ENCODE data around the gene BTBD2. TPM values are rescaled to one million over a fixed set of nuclear protein-coding genes. Genes with fewer than 3 reads are reported as not detected.

Gene BTBD2
- total and polyA plus RNA-seq, 2 of the 13 experiments (the other 11 are each of a cell fraction or from before 2014, with no cell fraction given) = 28.1 to 45.3 TPM

DNA sequence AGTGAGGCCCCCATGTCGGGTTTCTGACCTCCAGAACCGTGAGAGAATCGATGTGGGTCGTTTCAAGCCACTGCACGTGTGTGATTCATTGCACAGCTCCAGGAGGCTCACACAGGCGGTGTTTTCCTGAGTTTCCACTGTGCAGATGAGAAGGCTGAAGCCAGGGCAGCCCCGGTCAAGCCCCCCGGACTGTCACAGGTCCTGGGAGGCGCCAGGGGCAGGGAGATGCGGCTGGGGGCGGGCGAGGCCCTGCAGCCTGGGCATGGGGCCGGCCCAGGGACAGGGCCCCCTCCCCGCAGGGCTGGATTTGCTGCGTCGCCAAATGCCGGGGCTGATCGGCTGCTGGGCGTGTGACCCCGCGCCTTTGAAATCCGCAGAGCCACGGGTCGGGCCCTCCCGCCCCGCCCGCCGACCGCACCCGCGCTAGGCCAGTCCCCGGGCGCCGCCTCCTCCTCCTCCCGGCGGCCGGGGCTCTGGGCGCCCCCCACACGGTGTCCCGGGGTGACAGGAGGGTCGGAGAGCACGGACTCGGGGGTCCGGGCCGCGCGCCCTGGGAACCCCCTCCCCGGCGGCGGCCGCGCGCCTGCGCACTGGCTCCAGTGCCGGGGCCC lies 45.5 kb upstream of the BTBD2 start (continued):
- TF ChIP-seq, protein P1, sequence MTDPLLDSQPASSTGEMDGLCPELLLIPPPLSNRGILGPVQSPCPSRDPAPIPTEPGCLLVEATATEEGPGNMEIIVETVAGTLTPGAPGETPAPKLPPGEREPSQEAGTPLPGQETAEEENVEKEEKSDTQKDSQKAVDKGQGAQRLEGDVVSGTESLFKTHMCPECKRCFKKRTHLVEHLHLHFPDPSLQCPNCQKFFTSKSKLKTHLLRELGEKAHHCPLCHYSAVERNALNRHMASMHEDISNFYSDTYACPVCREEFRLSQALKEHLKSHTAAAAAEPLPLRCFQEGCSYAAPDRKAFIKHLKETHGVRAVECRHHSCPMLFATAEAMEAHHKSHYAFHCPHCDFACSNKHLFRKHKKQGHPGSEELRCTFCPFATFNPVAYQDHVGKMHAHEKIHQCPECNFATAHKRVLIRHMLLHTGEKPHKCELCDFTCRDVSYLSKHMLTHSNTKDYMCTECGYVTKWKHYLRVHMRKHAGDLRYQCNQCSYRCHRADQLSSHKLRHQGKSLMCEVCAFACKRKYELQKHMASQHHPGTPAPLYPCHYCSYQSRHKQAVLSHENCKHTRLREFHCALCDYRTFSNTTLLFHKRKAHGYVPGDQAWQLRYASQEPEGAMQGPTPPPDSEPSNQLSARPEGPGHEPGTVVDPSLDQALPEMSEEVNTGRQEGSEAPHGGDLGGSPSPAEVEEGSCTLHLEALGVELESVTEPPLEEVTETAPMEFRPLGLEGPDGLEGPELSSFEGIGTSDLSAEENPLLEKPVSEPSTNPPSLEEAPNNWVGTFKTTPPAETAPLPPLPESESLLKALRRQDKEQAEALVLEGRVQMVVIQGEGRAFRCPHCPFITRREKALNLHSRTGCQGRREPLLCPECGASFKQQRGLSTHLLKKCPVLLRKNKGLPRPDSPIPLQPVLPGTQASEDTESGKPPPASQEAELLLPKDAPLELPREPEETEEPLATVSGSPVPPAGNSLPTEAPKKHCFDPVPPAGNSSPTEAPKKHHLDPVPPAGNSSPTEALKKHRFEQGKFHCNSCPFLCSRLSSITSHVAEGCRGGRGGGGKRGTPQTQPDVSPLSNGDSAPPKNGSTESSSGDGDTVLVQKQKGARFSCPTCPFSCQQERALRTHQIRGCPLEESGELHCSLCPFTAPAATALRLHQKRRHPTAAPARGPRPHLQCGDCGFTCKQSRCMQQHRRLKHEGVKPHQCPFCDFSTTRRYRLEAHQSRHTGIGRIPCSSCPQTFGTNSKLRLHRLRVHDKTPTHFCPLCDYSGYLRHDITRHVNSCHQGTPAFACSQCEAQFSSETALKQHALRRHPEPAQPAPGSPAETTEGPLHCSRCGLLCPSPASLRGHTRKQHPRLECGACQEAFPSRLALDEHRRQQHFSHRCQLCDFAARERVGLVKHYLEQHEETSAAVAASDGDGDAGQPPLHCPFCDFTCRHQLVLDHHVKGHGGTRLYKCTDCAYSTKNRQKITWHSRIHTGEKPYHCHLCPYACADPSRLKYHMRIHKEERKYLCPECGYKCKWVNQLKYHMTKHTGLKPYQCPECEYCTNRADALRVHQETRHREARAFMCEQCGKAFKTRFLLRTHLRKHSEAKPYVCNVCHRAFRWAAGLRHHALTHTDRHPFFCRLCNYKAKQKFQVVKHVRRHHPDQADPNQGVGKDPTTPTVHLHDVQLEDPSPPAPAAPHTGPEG (CRISPR knock-in tag; IDR thresholded peaks at IDR 0.05) = no peak
- TF ChIP-seq ZNF205 (CRISPR knock-in tag; IDR thresholded peaks at IDR 0.05) (no peak), HOXA5 (CRISPR knock-in tag; IDR thresholded peaks at IDR 0.05) (no peak), MEF2D (CRISPR knock-in tag; IDR thresholded peaks at IDR 0.05) (no peak), ZNF749 (CRISPR knock-in tag; IDR thresholded peaks at IDR 0.05; ENCODE audit: borderline replicate concordance) (no peak), ZNF83 (CRISPR knock-in tag; IDR thresholded peaks at IDR 0.05; ENCODE audit: borderline replicate concordance) (no peak), TCF12 (IDR thresholded peaks at IDR 0.05) (no peak), TCF12 (CRISPR knock-in tag; IDR thresholded peaks at IDR 0.05) (no peak; the same call in none of the 2 replicates), ZMYM2 (CRISPR knock-in tag; IDR thresholded peaks at IDR 0.05) (no peak), RAD21 (CRISPR knock-in tag; IDR thresholded peaks at IDR 0.05) (peak; percentile 40; the same call in 1 of the 2 replicates), GABPA (IDR thresholded peaks at IDR 0.05; ENCODE audit: low read depth, low read length) (no peak), GABPA (CRISPR knock-in tag; IDR thresholded peaks at IDR 0.05; ENCODE audit: low read depth) (no peak), ZSCAN25 (CRISPR knock-in tag; IDR thresholded peaks at IDR 0.05) (peak; percentile 4; the same call in 1 of the 2 replicates), MTF2 (CRISPR knock-in tag; IDR thresholded peaks at IDR 0.05; ENCODE audit: borderline replicate concordance) (peak; percentile 65; the same call in 1 of the 2 replicates), ZNF44 (CRISPR knock-in tag; IDR thresholded peaks at IDR 0.05) (no peak), ZNF782 (CRISPR knock-in tag; IDR thresholded peaks at IDR 0.05; ENCODE audit: borderline replicate concordance) (no peak; the same call in 1 of the 2 replicates), ZNF569 (CRISPR knock-in tag; IDR thresholded peaks at IDR 0.05; ENCODE audit: borderline replicate concordance) (no peak), SP4 (CRISPR knock-in tag; IDR thresholded peaks at IDR 0.05) (no peak), TCF7L2 (IDR thresholded peaks at IDR 0.05; ENCODE audit: low read depth, low read length) (no peak)
- TF ChIP-seq, protein P2, sequence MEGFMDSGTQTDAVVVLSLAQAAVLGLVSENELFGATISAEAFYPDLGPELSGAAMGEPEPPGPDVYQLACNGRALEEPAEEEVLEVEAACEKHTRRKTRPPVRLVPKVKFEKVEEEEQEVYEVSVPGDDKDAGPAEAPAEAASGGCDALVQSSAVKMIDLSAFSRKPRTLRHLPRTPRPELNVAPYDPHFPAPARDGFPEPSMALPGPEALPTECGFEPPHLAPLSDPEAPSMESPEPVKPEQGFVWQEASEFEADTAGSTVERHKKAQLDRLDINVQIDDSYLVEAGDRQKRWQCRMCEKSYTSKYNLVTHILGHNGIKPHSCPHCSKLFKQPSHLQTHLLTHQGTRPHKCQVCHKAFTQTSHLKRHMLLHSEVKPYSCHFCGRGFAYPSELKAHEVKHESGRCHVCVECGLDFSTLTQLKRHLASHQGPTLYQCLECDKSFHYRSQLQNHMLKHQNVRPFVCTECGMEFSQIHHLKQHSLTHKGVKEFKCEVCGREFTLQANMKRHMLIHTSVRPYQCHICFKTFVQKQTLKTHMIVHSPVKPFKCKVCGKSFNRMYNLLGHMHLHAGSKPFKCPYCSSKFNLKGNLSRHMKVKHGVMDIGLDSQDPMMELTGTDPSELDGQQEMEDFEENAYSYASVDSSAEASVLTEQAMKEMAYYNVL (CRISPR knock-in tag; IDR thresholded peaks at IDR 0.05; ENCODE audit: borderline replicate concordance) = no peak
- TF ChIP-seq, protein P3, sequence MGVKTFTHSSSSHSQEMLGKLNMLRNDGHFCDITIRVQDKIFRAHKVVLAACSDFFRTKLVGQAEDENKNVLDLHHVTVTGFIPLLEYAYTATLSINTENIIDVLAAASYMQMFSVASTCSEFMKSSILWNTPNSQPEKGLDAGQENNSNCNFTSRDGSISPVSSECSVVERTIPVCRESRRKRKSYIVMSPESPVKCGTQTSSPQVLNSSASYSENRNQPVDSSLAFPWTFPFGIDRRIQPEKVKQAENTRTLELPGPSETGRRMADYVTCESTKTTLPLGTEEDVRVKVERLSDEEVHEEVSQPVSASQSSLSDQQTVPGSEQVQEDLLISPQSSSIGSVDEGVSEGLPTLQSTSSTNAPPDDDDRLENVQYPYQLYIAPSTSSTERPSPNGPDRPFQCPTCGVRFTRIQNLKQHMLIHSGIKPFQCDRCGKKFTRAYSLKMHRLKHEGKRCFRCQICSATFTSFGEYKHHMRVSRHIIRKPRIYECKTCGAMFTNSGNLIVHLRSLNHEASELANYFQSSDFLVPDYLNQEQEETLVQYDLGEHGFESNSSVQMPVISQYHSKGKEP (CRISPR knock-in tag; IDR thresholded peaks at IDR 0.05) = no peak

Measured in HepG2 (cell line).